ENCODE results near the gene S100P.
"Not testable (repeated sequence)": the region's sequence is repeated elsewhere in the genome, so short reads cannot be mapped to it uniquely, and the experiment has no call there.

The S100P gene

GRCh38 chr4:6693231-6694176 is at the start of gene S100P:
S100P (plus strand) TSS chr4:6693878; CDS start chr4:6693933, 55 bp downstream.
- DNase-seq (ENCODE audit: low read depth), result peak; percentile 84

GRCh38 chr4:6644792-6645530 is 48.7 kb upstream of the S100P start:
- no peak for DNase-seq (ENCODE audit: low read depth)

GRCh38 chr4:6647169-6647568 is 46.5 kb upstream of the S100P start:
- DNase-seq (ENCODE audit: low read depth), result no peak

GRCh38 chr4:6647582-6648230 is 46.0 kb upstream of the S100P start:
- no peak for DNase-seq (ENCODE audit: low read depth)

GRCh38 chr4:6649216-6649615 is 44.5 kb upstream of the S100P start:
- no peak for DNase-seq (ENCODE audit: low read depth)

- not testable (repeated sequence) for DNase-seq (ENCODE audit: low read depth)
Measured at GRCh38 chr4:6654211-6654610, 39.5 kb upstream of the S100P start.

GRCh38 chr4:6655291-6655690 is 38.4 kb upstream of the S100P start:
- not testable (repeated sequence) for DNase-seq (ENCODE audit: low read depth)

GRCh38 chr4:6655924-6656323 is 37.8 kb upstream of the S100P start:
- no peak for DNase-seq (ENCODE audit: low read depth)

GRCh38 chr4:6657242-6658208 is 36.2 kb upstream of the S100P start:
- no peak for DNase-seq (ENCODE audit: low read depth)

- DNase-seq (ENCODE audit: low read depth), result no peak
Measured at GRCh38 chr4:6658209-6658595, 35.5 kb upstream of the S100P start.

- no peak for DNase-seq (ENCODE audit: low read depth)
Measured at GRCh38 chr4:6658597-6659075, 35.0 kb upstream of the S100P start.

- DNase-seq (ENCODE audit: low read depth), result no peak
Measured at GRCh38 chr4:6659897-6660296, 33.8 kb upstream of the S100P start.

GRCh38 chr4:6660430-6660829 is 33.2 kb upstream of the S100P start:
- DNase-seq (ENCODE audit: low read depth), result no peak

- no peak for DNase-seq (ENCODE audit: low read depth)
Measured at GRCh38 chr4:6662591-6662990, 31.1 kb upstream of the S100P start.

GRCh38 chr4:6663596-6664393 is 29.9 kb upstream of the S100P start:
- DNase-seq (ENCODE audit: low read depth), result no peak

GRCh38 chr4:6665320-6665654 is 28.4 kb upstream of the S100P start:
- no peak for DNase-seq (ENCODE audit: low read depth)

GRCh38 chr4:6668391-6668790 is 25.3 kb upstream of the S100P start:
- DNase-seq (ENCODE audit: low read depth), result no peak

- no peak for DNase-seq (ENCODE audit: low read depth)
Measured at GRCh38 chr4:6671648-6672047, 22.0 kb upstream of the S100P start.

- no peak for DNase-seq (ENCODE audit: low read depth)
Measured at GRCh38 chr4:6672131-6672530, 21.5 kb upstream of the S100P start.

- not testable (repeated sequence) for DNase-seq (ENCODE audit: low read depth)
Measured at GRCh38 chr4:6672541-6673190, 21.0 kb upstream of the S100P start.
